Keratinocyte (primary cell): ENCODE data around the gene IFT43. TPM values are rescaled to one million over a fixed set of nuclear protein-coding genes. Genes with fewer than 3 reads are reported as not detected.

Source experiments
- DNase-seq: peaks from one replicate; pipeline ENCODE4 v3.0.0-alpha.2; 2011; ENCODE audit warnings: low read depth, missing footprints, low spot score
- FAIRE-seq: peaks from 2 replicates; lab custom pipeline; 2011; peaks lifted over from hg19 to GRCh38; lab: Jason Lieb, UNC
- H2AFZ ChIP-seq: 2 replicates; pipeline ENCODE4 v1.6.0; 2012; ENCODE audit warnings: low read length, control low read depth, inconsistent platforms; ENCODE audit not compliant: control insufficient read depth
- H3K27ac ChIP-seq: 2 replicates; pipeline ENCODE4 v1.5.1; 2011; ENCODE audit warnings: low read length; ENCODE audit not compliant: control insufficient read depth, insufficient read depth
- H3K27me3 ChIP-seq: 3 replicates; pipeline ENCODE4 v1.6.0; 2011; ENCODE audit warnings: low read length; ENCODE audit not compliant: control insufficient read depth, insufficient read depth; ENCODE audit errors: extremely low read depth
- H3K36me3 ChIP-seq, 2 experiments: 2 replicates in 1 of 2; 3 replicates in 1 of 2; pipeline ENCODE4 v1.5.1; 2011; ENCODE audit warnings: low read length in 2 of 2, mild to moderate bottlenecking in 1 of 2; ENCODE audit not compliant: control insufficient read depth in 2 of 2, insufficient read depth in 2 of 2; ENCODE audit errors: extremely low read depth in 1 of 2
- H3K4me1 ChIP-seq: 3 replicates; pipeline ENCODE4 v1.5.1; 2011; ENCODE audit warnings: low read length; ENCODE audit not compliant: control insufficient read depth, insufficient read depth; ENCODE audit errors: extremely low read depth
- H3K4me2 ChIP-seq: 3 replicates; pipeline ENCODE4 v1.6.0; 2011; ENCODE audit warnings: low read depth, low read length; ENCODE audit not compliant: control insufficient read depth, insufficient read depth; ENCODE audit errors: extremely low read depth
- H3K4me3 ChIP-seq, 3 experiments: fragments of 200-600 bp in 1 of 3; sonication (generic) in 1 of 3; 2 replicates in 2 of 3; 3 replicates in 1 of 3; pipeline ENCODE4 v1.5.1; 2011 to 2016; ENCODE audit warnings: low read length in 3 of 3, mild to moderate bottlenecking in 3 of 3, control low read depth in 2 of 3, inconsistent platforms in 1 of 3, low read depth in 1 of 3, mixed read lengths in 1 of 3, mixed run types in 1 of 3, moderate library complexity in 1 of 3; ENCODE audit not compliant: control insufficient read depth in 2 of 3, insufficient read depth in 2 of 3; ENCODE audit errors: extremely low read depth in 1 of 3
- H3K79me2 ChIP-seq: 2 replicates; pipeline ENCODE4 v1.6.0; 2012; ENCODE audit warnings: low read length; ENCODE audit not compliant: control insufficient read depth, insufficient read depth
- H3K9ac ChIP-seq: 3 replicates; pipeline ENCODE4 v1.6.0; 2011; ENCODE audit warnings: low read length; ENCODE audit not compliant: control insufficient read depth, insufficient read depth; ENCODE audit errors: extremely low read depth
- H3K9me1 ChIP-seq: 3 replicates; pipeline ENCODE4 v1.6.0; 2011; ENCODE audit warnings: low read length; ENCODE audit not compliant: control insufficient read depth, insufficient read depth; ENCODE audit errors: extremely low read depth
- H3K9me3 ChIP-seq: 2 replicates; pipeline ENCODE4 v1.5.1; 2012; ENCODE audit warnings: low read depth, low read length; ENCODE audit not compliant: control insufficient read depth
- H4K20me1 ChIP-seq: 3 replicates; pipeline ENCODE4 v1.6.0; 2011; ENCODE audit warnings: low read length; ENCODE audit not compliant: control insufficient read depth, insufficient read depth; ENCODE audit errors: extremely low read depth
- EZH2 ChIP-seq: IDR thresholded peaks from one replicate; pipeline ENCODE4 v1.6.1; 2012; ENCODE audit warnings: inconsistent platforms, mild to moderate bottlenecking, low read length, moderate library complexity
- dilution Hi-C: fragments of 300-500 bp; cut with MboI; formaldehyde crosslinking; loops from one replicate; pipeline ENCODE4 v1.7.0; 2020; ENCODE audit warnings: low sequenced_read_pairs; ENCODE audit not compliant: extremely low pct_ligation_motif_present
- polyA minus RNA-seq, 3 experiments: library from RNA; depleted of rRNA, polyadenylated mRNA; stranded (reverse); fragments of >200 nt; gene quantifications; 1 replicate in 1 of 3; 2 replicates in 1 of 3; 3 replicates in 1 of 3; pipeline ENCODE4 v1.2.3, GENCODE V29; 2011
- polyA plus RNA-seq, 5 experiments: library from polyadenylated mRNA; depleted of rRNA in 3 of 5; stranded (reverse) in 3 of 5; stranded (forward) in 1 of 5; unstranded in 1 of 5; fragments of >200 nt; gene quantifications; 1 replicate in 1 of 5; 2 replicates in 3 of 5; 3 replicates in 1 of 5; pipeline versions ENCODE4 v1.2.1 to v1.2.3, GENCODE V29; 2011 to 2012; ENCODE audit warnings: missing spikeins in 2 of 5, low read depth in 1 of 5, low replicate concordance in 1 of 5
- TF ChIP-seq, protein P1 (sequence below), 3 experiments: IDR thresholded peaks in 1 of 3; conservative IDR thresholded peaks in 1 of 3; optimal IDR thresholded peaks in 1 of 3; 2 replicates in 2 of 3; 3 replicates in 1 of 3; pipeline versions ENCODE3 to v1.5.1; 2011; ENCODE audit warnings: low read length in 3 of 3, mild to moderate bottlenecking in 3 of 3, moderate library complexity in 2 of 3, control low read depth in 1 of 3, inconsistent platforms in 1 of 3; ENCODE audit not compliant: insufficient read depth in 2 of 3; ENCODE audit errors: extremely low read depth in 1 of 3

Gene IFT43
- polyA plus RNA-seq (36.1 to 48.4 TPM (median 41.6 TPM) in 3 replicates), polyA minus RNA-seq (16.7 to 17.9 TPM (median 17.2 TPM) in 3 replicates)
- polyA plus RNA-seq (2011; ENCODE audit: low read depth): 12.3 TPM
- 32.3 and 35.8 TPM in 2 replicates for polyA plus RNA-seq (2011; cell fraction: cytosol; rRNA removed)
- polyA plus RNA-seq (2011; cell fraction: nucleus; rRNA removed): 45.3 and 47.6 TPM in 2 replicates
- 28.7 and 33.1 TPM in 2 replicates for polyA plus RNA-seq (2012; ENCODE audit: low replicate concordance)
- 13.2 TPM for polyA minus RNA-seq (2011; cell fraction: cytosol; rRNA and poly(A)+ RNA removed)
- 14.9 and 27.0 TPM in 2 replicates for polyA minus RNA-seq (2011; cell fraction: nucleus; rRNA and poly(A)+ RNA removed)

DNA sequence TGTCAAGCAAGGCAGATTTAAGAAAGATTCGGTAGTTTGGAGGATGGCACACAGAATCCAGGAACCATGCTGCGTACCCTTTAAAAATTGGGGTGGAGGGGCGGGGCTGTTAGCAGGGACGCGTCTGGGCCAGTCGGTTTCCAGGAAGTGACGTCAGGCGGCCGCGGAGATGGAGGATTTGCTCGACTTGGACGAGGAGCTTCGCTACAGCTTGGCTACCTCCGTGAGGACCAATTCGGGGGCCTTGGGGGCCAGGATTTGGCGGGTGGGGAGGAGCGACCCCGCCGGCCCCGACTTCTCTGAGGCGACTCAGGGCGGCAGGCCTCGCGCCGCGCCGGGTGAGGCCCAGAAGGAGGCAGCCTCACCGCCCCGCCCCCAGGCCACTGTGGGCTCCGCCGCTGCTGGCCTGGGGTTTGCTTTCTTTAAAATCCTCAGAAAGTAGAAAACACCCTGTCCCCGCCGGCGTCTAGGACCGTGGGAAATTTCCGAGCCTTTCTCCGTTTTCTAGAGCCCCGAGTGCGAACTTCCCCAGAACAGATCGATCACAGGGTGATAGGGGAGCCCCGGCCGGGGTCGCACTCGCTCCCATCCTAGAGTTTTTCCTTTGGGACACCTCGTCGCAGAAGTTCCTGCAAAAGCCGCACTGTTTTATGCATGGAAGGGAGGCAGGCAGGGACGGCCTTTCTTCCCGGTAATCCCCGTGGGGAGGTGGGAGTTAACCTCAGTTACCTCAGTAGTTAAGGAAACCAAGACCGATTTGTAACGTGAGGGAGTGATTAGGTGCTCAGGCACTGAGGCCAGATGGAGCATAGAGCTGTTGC lies at the start of gene IFT43:
IFT43 (plus strand) TSS at position 146 of the 821 bp plus-strand sequence; CDS start at position 170, 24 bp downstream.
- H3K4me1 ChIP-seq: peaks cover 25% of the 10 kb centered on the region
- dilution Hi-C loops: no loop called here
- H3K9me3 ChIP-seq: no peaks in the 10 kb centered on the region
- peaks cover 10% of the 10 kb centered on the region for H3K79me2 ChIP-seq
- no peaks in the 10 kb centered on the region for H3K9me1 ChIP-seq
- FAIRE-seq (no peak), DNase-seq (no peak)
- H4K20me1 ChIP-seq: no peaks in the 10 kb centered on the region
- peak within 1 kb of the TSS; percentile 85 for H3K4me2 ChIP-seq
- peaks cover 3 to 8% of the 10 kb centered on the region in 2 experiments for H3K36me3 ChIP-seq
- H3K27ac ChIP-seq: peak within 1 kb of the TSS; percentile 80
- peak within 1 kb of the TSS; percentile 90 to 93 (median 90) for H3K4me3 ChIP-seq
- peak within 1 kb of the TSS; percentile 84 for H2AFZ ChIP-seq
- H3K27me3 ChIP-seq: no peaks in the 10 kb centered on the region
- H3K9ac ChIP-seq: peak within 1 kb of the TSS; percentile 87
- TF ChIP-seq EZH2: no peak
- TF ChIP-seq, protein P1, sequence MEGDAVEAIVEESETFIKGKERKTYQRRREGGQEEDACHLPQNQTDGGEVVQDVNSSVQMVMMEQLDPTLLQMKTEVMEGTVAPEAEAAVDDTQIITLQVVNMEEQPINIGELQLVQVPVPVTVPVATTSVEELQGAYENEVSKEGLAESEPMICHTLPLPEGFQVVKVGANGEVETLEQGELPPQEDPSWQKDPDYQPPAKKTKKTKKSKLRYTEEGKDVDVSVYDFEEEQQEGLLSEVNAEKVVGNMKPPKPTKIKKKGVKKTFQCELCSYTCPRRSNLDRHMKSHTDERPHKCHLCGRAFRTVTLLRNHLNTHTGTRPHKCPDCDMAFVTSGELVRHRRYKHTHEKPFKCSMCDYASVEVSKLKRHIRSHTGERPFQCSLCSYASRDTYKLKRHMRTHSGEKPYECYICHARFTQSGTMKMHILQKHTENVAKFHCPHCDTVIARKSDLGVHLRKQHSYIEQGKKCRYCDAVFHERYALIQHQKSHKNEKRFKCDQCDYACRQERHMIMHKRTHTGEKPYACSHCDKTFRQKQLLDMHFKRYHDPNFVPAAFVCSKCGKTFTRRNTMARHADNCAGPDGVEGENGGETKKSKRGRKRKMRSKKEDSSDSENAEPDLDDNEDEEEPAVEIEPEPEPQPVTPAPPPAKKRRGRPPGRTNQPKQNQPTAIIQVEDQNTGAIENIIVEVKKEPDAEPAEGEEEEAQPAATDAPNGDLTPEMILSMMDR (optimal IDR thresholded peaks at IDR 0.05 in 1 of 3, IDR thresholded peaks at IDR 0.05 in 1 of 3, conservative IDR thresholded peaks at IDR 0.05 in 1 of 3; ENCODE audit: extremely low read depth in 1 of 3, insufficient read depth in 2 of 3, low read length in 3 of 3): no peak

DNA sequence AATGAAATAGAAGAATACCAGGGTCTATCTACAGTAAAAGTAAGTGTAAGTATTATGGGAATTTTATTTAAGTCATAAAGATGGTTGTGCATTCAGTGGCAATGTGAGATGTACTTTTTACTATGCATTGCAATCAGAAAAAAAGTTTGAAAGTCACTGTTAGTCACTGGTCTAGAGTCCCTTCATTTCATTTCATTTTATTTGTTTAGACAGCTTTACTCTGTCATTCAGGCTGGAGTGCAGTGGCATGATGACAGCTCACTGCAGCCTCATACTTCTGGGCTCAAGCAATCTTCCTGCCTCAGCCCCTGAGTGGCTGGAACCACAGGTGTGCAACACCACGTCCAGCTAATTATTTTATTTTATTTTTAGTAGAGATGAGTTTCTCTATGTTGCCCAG lies 46.4 kb upstream of the IFT43 start:
- no peak for DNase-seq
- no peak overlapping the region for H3K4me3 ChIP-seq
- no peaks in the 10 kb centered on the region for H3K9me3 ChIP-seq
- no peaks in the 10 kb centered on the region for H3K79me2 ChIP-seq
- H4K20me1 ChIP-seq: no peaks in the 10 kb centered on the region
- no peak for FAIRE-seq
- dilution Hi-C loops: no loop called here
- H3K4me2 ChIP-seq: no peak overlapping the region
- no peak overlapping the region for H3K9ac ChIP-seq
- no peaks in the 10 kb centered on the region for H3K36me3 ChIP-seq
- H3K27me3 ChIP-seq: no peaks in the 10 kb centered on the region
- no peak overlapping the region for H2AFZ ChIP-seq
- TF ChIP-seq, protein P1 (optimal IDR thresholded peaks at IDR 0.05 in 1 of 3, IDR thresholded peaks at IDR 0.05 in 1 of 3, conservative IDR thresholded peaks at IDR 0.05 in 1 of 3; ENCODE audit: extremely low read depth in 1 of 3, insufficient read depth in 2 of 3, low read length in 3 of 3): no peak
- TF ChIP-seq EZH2: no peak
- H3K9me1 ChIP-seq: no peaks in the 10 kb centered on the region
- H3K4me1 ChIP-seq: no peaks in the 10 kb centered on the region
- H3K27ac ChIP-seq: no peak overlapping the region
